HepG2 (cell line): Measurements from ENCODE around the gene CCDC57. TPM values are rescaled to one million over a fixed set of nuclear protein-coding genes. Genes with fewer than 3 reads are reported as not detected.

ENCODE experiments used
- BATF2 ChIP-seq: sonication (generic); formaldehyde crosslinking; IDR thresholded peaks from 2 replicates; pipeline ENCODE4 v1.8.0; 2022; ENCODE audit warnings: mild to moderate bottlenecking, missing genetic modification reagents, moderate library complexity
- CBX2 ChIP-seq, 2 experiments: fragments of 200-600 bp in 1 of 2; sonication (generic); formaldehyde crosslinking in 1 of 2; IDR thresholded peaks; 2 replicates each; pipeline versions ENCODE4 v1.7.0 to v1.8.1; 2018 to 2022; ENCODE audit warnings: low read depth in 2 of 2, low read length in 1 of 2, mild to moderate bottlenecking in 1 of 2, missing genetic modification reagents in 1 of 2
- CEBPZ ChIP-seq: IDR thresholded peaks from 2 replicates; pipeline ENCODE4 v1.6.1; 2012; ENCODE audit warnings: low read length, improper control_type of control experiment
- FLYWCH1 ChIP-seq: sonication (generic); formaldehyde crosslinking; IDR thresholded peaks from 2 replicates; pipeline ENCODE4 v1.8.1; 2023; ENCODE audit warnings: mild to moderate bottlenecking, missing genetic modification reagents
- KDM3A ChIP-seq: IDR thresholded peaks from 2 replicates; pipeline ENCODE4 v1.6.1; 2018; ENCODE audit warnings: low read depth, missing compliant biosample characterization
- PITX1 ChIP-seq: sonication (generic); formaldehyde crosslinking; IDR thresholded peaks from 2 replicates; pipeline ENCODE4 v1.5.1; 2020; ENCODE audit warnings: mild to moderate bottlenecking, missing genetic modification reagents
- PLSCR1 ChIP-seq: sonication (generic); formaldehyde crosslinking; IDR thresholded peaks from 2 replicates; pipeline ENCODE4 v1.5.0; 2020; ENCODE audit warnings: missing genetic modification reagents, mild to moderate bottlenecking, borderline replicate concordance
- RBAK ChIP-seq: sonication (generic); formaldehyde crosslinking; IDR thresholded peaks from 2 replicates; pipeline ENCODE4 v1.5.1; 2020; ENCODE audit warnings: mild to moderate bottlenecking, missing genetic modification reagents
- SNAPC5 ChIP-seq: sonication (generic); formaldehyde crosslinking; IDR thresholded peaks from 2 replicates; pipeline ENCODE4 v1.8.1; 2023; ENCODE audit warnings: mild to moderate bottlenecking, missing genetic modification reagents, borderline replicate concordance
- SP5 ChIP-seq: IDR thresholded peaks from 2 replicates; pipeline ENCODE4 v1.6.1; 2016; ENCODE audit warnings: low read depth, borderline replicate concordance
- SRF ChIP-seq: IDR thresholded peaks from 2 replicates; pipeline ENCODE4 v1.6.1; 2011; ENCODE audit warnings: mild to moderate bottlenecking, low read depth, low read length, moderate library complexity
- SRSF9 ChIP-seq: fragments of 200-400 bp; formaldehyde crosslinking; IDR thresholded peaks from 2 replicates; pipeline ENCODE4 v1.6.1; 2018; ENCODE audit warnings: borderline replicate concordance, mild to moderate bottlenecking, low read depth, low read length; ENCODE audit not compliant: insufficient read depth, poor library complexity, severe bottlenecking
- THRA ChIP-seq: sonication (generic); formaldehyde crosslinking; IDR thresholded peaks from 2 replicates; pipeline ENCODE4 v1.4.0; 2020; ENCODE audit warnings: missing genetic modification reagents, borderline replicate concordance
- WIZ ChIP-seq: sonication (generic); formaldehyde crosslinking; IDR thresholded peaks from 2 replicates; pipeline ENCODE4 v1.5.1; 2020; ENCODE audit warnings: mild to moderate bottlenecking, missing genetic modification reagents
- ZFP36 ChIP-seq: fragments of 150-350 bp; IDR thresholded peaks from 2 replicates; pipeline ENCODE4 v1.6.1; 2018; ENCODE audit warnings: borderline replicate concordance, low read length, low read depth; ENCODE audit not compliant: partially characterized antibody
- ZNF446 ChIP-seq: sonication (generic); formaldehyde crosslinking; IDR thresholded peaks from 2 replicates; pipeline ENCODE4 v1.5.0; 2020; ENCODE audit warnings: mild to moderate bottlenecking, missing genetic modification reagents
- ZNF546 ChIP-seq: sonication (generic); formaldehyde crosslinking; conservative IDR thresholded peaks from 2 replicates; pipeline ENCODE4 v1.8.1; 2023; ENCODE audit warnings: mild to moderate bottlenecking, missing genetic modification reagents
- ZNF724P ChIP-seq: sonication (generic); formaldehyde crosslinking; IDR thresholded peaks from 2 replicates; pipeline ENCODE4 v1.8.0; 2022; ENCODE audit warnings: missing genetic modification reagents, borderline replicate concordance
- ZNF75D ChIP-seq: sonication (generic); formaldehyde crosslinking; IDR thresholded peaks from 2 replicates; pipeline ENCODE4 v1.8.1; 2023; ENCODE audit warnings: missing genetic modification reagents, mild to moderate bottlenecking, borderline replicate concordance
- ZNF761 ChIP-seq: sonication (generic); formaldehyde crosslinking; conservative IDR thresholded peaks from 2 replicates; pipeline ENCODE4 v1.4.0; 2020; ENCODE audit warnings: mild to moderate bottlenecking, missing genetic modification reagents
- ZSCAN31 ChIP-seq: sonication (generic); formaldehyde crosslinking; IDR thresholded peaks from 2 replicates; pipeline ENCODE4 v1.5.0; 2020; ENCODE audit warnings: low read depth, mild to moderate bottlenecking, missing genetic modification reagents
- polyA plus RNA-seq, 8 experiments: library from polyadenylated mRNA; depleted of rRNA in 3 of 8; stranded (reverse) in 7 of 8; unstranded in 1 of 8; fragments of >200 nt; fragmentation: Illumina TruSeq in 4 of 8; extraction: Trizol in 4 of 8; gene quantifications; 2 replicates each; pipeline versions ENCODE4 v1.2.1 to v1.2.3, GENCODE V29; 2011 to 2016; ENCODE audit warnings: low read depth in 4 of 8, missing spikeins in 1 of 8, mixed read lengths in 1 of 8; ENCODE audit not compliant: insufficient read depth in 1 of 8
- total RNA-seq, 5 experiments: library from RNA; depleted of rRNA; stranded (reverse); fragments of >200 nt; fragmentation: Illumina TruSeq; extraction: Trizol; gene quantifications; 2 replicates each; pipeline ENCODE4 v1.2.3, GENCODE V29; 2016; ENCODE audit warnings: low read depth in 1 of 5

Gene CCDC57
- total and polyA plus RNA-seq, 2 of the 13 experiments (the other 11 are each of a cell fraction or from before 2014, with no cell fraction given), result 59.3 to 59.9 TPM

GRCh38 chr17:82230609-82231311, 18.1 kb upstream of the CCDC57 start (continued):
- TF ChIP-seq SP5 (CRISPR knock-in tag) (peak; percentile 95; the same call in 1 of the 2 replicates), RBAK (CRISPR knock-in tag) (no peak), ZNF761 (peak; percentile 98), ZNF446 (no peak; the same call in 1 of the 2 replicates), BATF2 (CRISPR knock-in tag) (peak; percentile 89; the same call in 1 of the 2 replicates), SNAPC5 (CRISPR knock-in tag) (peak; percentile 94), PLSCR1 (CRISPR knock-in tag) (no peak), ZSCAN31 (CRISPR knock-in tag) (peak; percentile 98), FLYWCH1 (CRISPR knock-in tag) (no peak), SRF (peak; percentile 81; the same call in 1 of the 2 replicates), CEBPZ (no peak), ZNF75D (CRISPR knock-in tag) (0 out of 2 replicates have a peak, but pooled peaks have one; percentile 88), ZNF724P (CRISPR knock-in tag) (no peak), CBX2 (IDR thresholded peaks at IDR 0.05; ENCODE audit: low read depth, low read length) (no peak), CBX2 (CRISPR knock-in tag; IDR thresholded peaks at IDR 0.05; ENCODE audit: low read depth) (0 out of 2 replicates have a peak, but pooled peaks have one; percentile 40), KDM3A (CRISPR knock-in tag) (peak; percentile 96), ZFP36 (no peak), SRSF9 (no peak), PITX1 (CRISPR knock-in tag) (peak; percentile 57), WIZ (CRISPR knock-in tag) (no peak; the same call in 1 of the 2 replicates), ZNF546 (peak; percentile 97), THRA (CRISPR knock-in tag) (peak; percentile 91)
